ENCODE data around the gene GPRC5C.
A peak's percentile ranks its signal among the peaks of the same experiment; 100 is the strongest.

Gene GPRC5C

GRCh38 chr17:74431568-74432423 lies at the start of gene GPRC5C (continued):
- no peak for TF ChIP-seq ZNF292 (tag by site-specific recombination; IDR thresholded peaks at IDR 0.05; ENCODE audit: borderline replicate concordance, low read depth)
- peak; percentile 68 for TF ChIP-seq KLF16 (tag by site-specific recombination; IDR thresholded peaks at IDR 0.05)
- TF ChIP-seq ZNF335 (tag by site-specific recombination; conservative IDR thresholded peaks at IDR 0.05), result peak; percentile 89
- peak; percentile 94 for TF ChIP-seq ZBTB17 (tag by site-specific recombination; IDR thresholded peaks at IDR 0.05)
- peak; percentile 75; the same call in 1 of the 2 replicates for TF ChIP-seq ZNF645 (tag by site-specific recombination; IDR thresholded peaks at IDR 0.05)
- TF ChIP-seq ZNF302 (tag by site-specific recombination; IDR thresholded peaks at IDR 0.05; ENCODE audit: low read depth), result no peak
- no peak for TF ChIP-seq ZNF23 (tag by site-specific recombination; IDR thresholded peaks at IDR 0.05; ENCODE audit: borderline replicate concordance)
- no peak for TF ChIP-seq PRDM2 (tag by site-specific recombination; IDR thresholded peaks at IDR 0.05; ENCODE audit: borderline replicate concordance)
- TF ChIP-seq ZNF114 (tag by site-specific recombination; IDR thresholded peaks at IDR 0.05), result no peak
- no peak for TF ChIP-seq ZNF530 (tag by site-specific recombination; IDR thresholded peaks at IDR 0.05; ENCODE audit: low read depth)
- TF ChIP-seq ZEB2 (tag by site-specific recombination; IDR thresholded peaks at IDR 0.05), result peak; percentile 51; the same call in 1 of the 2 replicates
- no peak for TF ChIP-seq ZNF518A (tag by site-specific recombination; conservative IDR thresholded peaks at IDR 0.05; ENCODE audit: low read depth)
- TF ChIP-seq SETDB1 (IDR thresholded peaks at IDR 0.05; ENCODE audit: insufficient read length, low read length), result no peak
- TF ChIP-seq ZNF660 (tag by site-specific recombination; IDR thresholded peaks at IDR 0.05), result no peak
- TF ChIP-seq ZNF169 (tag by site-specific recombination; IDR thresholded peaks at IDR 0.05), result no peak
- TF ChIP-seq ZNF202 (tag by site-specific recombination; IDR thresholded peaks at IDR 0.05; ENCODE audit: borderline replicate concordance), result no peak
- peak; percentile 50 for TF ChIP-seq PRDM10 (tag by site-specific recombination; IDR thresholded peaks at IDR 0.05)
- no peak; the same call in 1 of the 2 replicates for TF ChIP-seq ZBTB21 (tag by site-specific recombination; IDR thresholded peaks at IDR 0.05)
- TF ChIP-seq ZNF747 (tag by site-specific recombination; IDR thresholded peaks at IDR 0.05), result no peak
- 0 out of 2 replicates have a peak, but pooled peaks have one; percentile 54 for TF ChIP-seq REPIN1 (tag by site-specific recombination; IDR thresholded peaks at IDR 0.05; ENCODE audit: low read depth)
- no peak for TF ChIP-seq ZNF175 (tag by site-specific recombination; IDR thresholded peaks at IDR 0.05)
- no peak for TF ChIP-seq ZNF830 (tag by site-specific recombination; IDR thresholded peaks at IDR 0.05; ENCODE audit: low read depth)
- no peak for TF ChIP-seq ZSCAN23 (tag by site-specific recombination; IDR thresholded peaks at IDR 0.05)
- peak; percentile 73 for TF ChIP-seq SCRT2 (tag by site-specific recombination; IDR thresholded peaks at IDR 0.05)
